Measurements from ENCODE around the gene IL1R2.
"Not testable (repeated sequence)": the region's sequence is repeated elsewhere in the genome, so short reads cannot be mapped to it uniquely, and the experiment has no call there.

The IL1R2 gene

DNA sequence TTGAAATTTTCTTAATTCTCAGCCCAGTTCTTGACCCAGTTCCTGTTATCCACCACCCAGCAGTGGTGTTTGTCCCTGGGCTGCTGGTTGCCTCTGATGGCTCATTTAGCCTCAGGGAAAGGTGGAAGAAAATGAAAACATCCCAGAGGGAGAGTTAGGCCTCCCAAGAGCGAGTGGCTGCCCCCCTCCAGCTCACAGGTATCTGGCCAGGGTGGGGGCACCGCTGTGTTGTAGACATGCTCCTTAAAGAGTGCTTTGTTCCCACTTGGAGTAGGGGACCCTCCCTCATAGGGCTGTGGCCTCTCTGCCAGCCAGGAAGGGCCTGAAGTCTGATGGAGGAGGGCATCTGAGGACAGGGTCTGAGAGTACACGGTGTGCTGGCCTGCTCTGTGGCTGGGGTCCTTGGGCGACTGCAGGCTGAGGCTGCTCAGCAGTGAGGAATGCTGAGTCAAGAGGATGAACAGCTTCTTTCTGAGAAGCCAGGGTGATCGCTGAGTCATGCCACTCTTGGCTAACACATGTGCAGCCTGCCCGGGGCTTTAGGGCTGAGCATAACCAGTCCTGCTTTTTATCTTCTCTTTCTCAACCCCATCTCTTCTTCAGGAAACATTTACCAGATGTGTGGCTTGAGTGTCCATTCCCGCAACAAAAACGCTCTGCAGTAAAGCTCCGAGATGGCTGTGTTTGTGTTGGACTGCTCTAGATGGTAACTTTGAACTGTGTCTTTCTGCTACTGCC, 72.3 kb downstream of the IL1R2 start:
- DNase-seq: no peak

DNA sequence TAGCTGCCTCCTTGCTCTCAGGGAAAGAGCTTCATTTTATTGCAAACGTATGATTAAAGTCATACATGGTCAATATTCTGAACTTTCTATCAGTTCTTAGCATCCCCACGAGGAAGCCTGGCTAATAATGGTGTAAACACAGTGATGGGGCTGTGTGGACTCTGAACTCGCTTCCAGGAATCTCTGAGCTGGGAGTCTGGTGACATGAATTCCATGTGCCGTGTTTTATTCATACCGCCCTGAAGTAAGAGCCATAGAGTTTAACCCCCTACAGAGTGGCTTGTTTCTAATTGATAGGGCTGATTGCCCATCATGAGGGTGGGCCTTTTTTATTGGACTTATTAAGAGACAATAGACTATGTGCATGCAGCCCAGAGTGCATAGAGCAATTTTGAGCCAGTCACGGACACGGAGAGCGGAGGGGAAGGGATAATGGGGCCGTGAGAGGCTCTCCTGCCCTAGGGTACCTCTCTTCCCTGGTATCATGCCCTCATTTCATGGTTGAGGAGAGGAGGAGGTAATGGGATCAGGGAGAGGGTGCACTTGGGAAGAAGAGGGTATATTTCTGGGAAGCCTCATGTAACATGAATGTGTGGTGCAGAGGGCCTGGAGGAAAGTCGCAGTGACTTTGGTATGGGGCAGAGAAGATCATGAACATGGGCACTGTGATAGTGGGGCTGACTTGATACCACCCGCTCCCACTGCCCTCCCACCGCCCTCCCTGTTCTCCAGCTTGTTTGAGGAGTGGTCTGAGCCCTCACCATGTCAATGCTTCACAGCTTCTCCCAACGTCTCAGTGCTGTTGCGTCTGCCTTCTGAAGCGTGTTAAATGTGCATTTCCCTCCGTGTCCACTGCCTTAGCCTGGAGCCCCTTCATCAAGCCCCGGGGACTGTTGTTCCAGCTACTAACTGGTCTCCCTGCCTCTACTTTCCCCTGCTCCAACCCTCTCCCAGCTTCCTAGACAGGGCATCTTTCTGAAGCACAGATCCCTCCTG, 73.2 kb downstream of the IL1R2 start:
- no peak for DNase-seq

DNA sequence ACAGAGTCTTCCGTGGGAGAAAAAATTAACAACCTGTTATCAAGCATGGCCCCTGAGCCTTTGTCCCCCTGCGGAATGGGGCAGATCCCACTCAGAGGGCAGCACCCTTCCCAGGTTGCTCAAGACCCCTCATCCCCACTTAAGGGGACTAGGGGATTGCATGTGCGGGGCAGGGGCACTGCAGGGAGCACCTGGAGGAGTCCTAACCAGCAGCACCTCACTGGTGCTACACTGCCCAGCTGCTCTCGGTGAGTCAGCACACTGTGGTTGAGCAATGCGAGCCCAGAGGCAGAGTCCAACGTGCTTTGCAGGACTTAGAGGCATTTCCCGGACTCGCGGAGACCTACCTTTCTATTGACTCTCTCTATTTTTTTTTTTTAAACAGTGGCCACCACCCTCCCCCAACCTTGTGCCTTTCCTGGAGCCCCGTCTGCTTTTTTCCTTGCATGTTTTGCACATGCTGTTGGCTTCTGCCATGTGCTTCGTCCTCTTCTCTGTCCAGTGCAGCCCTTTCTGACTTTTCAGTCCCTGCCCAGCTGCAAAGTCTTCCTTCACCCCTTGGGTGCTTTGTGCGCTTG, 74.0 kb downstream of the IL1R2 start:
- no peak for DNase-seq

DNA sequence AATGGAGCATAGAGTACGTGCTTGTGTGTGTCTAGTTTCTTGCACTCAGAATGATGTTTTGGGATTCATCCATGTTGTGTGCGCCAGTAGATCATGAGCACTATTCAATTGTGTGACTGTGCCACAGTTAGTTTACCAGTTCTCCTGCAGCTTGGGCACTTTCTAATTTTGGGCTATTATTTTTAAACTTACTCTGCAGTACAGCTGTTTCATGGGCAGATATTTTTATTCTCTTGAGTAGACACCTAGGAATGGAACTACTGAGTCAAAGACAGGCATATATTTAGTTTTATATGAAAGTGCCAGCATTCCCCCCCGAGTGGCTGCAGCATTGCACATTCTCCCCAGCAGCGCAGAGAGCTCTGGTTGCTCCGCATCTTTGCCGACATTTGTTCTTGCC, 74.8 kb downstream of the IL1R2 start:
- no peak for DNase-seq

DNA sequence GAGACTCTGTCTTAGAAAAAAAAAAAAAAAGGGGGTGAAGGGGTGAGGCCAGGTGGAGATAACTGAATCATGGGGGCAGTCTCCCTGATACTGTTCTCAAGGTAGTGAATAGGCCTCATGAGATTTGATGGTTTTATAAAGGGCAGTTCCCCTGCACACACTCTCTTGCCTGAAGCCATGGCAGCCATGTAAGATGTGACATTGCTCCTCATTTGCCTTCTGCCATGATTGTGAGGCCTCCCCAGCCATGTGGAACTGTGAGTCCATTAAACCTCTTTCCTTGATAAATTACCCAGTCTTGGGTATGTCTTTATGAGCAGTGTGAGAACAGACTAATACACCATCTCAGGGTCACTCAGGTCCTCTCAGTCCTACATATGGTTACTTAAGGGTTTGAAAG, 76.4 kb downstream of the IL1R2 start:
- not testable (repeated sequence) for DNase-seq

DNA sequence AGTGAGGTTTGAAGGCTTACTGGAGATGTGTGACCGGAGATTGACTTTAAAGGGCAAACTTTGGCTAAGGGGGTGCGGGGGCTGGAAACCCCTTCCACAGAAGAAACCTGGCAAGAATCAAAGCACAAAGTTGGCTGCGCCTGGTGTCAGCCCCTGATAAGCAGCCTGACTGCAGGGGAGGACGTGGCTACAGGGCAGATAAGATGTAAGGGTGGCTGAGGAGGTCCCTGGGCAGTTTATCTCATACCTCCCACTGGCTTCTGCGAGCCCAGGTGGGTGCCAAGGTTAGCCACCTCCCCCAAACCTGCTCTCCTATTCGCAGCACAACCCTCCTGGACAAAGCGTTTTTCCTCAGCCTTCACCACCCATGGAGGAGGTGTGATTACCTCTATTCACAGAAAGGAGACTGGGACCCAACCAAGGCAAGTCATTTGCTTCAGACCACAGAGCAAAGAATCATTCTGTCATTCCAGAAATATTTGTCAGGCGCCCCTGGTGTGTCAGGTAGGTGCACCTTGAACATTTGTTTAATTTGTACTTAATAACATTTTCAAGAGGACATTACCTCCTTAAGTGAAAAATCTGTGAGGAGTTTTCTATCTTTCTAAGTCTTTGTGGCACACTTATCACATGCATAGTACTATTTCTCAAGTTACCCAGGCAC, 77.7 kb downstream of the IL1R2 start:
- no peak for DNase-seq

DNA sequence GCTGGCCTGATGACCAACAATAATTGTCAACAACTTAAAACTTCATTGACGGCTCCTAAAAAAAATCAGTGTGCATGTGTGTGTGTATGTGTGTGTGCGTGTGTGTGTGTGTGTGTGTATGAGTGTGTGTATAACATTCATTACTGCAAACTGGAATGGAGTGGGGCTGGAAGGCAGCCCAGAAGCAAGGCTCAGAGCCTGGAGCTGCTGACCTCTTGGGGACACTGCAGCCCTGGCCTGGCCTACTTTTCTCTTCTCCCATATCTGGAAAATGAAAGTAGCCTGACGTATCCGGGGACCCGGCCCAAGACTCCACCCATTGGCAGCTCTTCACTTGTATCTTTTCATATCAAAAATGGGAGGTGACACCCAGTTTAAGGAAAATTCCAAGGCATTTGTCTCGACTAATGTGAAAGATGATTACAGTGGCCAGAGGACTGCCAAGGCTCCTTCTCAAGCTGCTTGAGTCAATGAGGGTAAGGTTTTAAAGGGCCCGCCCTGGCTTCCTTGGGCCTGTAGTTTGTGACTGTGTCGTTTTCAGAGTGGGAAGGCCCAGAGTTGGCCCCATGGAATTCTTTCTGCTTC, 78.4 kb downstream of the IL1R2 start:
- DNase-seq: no peak

DNA sequence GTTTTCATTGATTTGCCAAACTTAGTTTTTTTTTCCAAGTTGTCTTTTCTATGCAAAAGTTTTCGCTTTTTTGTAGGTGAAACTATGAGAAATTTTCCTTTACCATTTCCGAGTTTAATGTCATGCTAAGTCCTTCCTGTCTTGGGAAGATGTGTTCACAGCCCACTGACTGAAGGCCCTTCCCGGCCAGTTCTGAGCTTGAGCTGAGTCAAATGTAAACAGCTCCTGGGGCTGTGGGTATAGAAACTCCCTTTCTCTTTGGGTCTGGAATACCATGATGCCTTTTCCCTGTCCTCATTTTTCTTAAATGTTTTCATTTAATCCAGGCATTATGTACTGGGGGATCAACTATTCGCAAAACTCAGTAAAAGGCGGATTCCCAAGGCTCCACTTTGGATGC, 81.0 kb downstream of the IL1R2 start:
- DNase-seq: no peak

DNA sequence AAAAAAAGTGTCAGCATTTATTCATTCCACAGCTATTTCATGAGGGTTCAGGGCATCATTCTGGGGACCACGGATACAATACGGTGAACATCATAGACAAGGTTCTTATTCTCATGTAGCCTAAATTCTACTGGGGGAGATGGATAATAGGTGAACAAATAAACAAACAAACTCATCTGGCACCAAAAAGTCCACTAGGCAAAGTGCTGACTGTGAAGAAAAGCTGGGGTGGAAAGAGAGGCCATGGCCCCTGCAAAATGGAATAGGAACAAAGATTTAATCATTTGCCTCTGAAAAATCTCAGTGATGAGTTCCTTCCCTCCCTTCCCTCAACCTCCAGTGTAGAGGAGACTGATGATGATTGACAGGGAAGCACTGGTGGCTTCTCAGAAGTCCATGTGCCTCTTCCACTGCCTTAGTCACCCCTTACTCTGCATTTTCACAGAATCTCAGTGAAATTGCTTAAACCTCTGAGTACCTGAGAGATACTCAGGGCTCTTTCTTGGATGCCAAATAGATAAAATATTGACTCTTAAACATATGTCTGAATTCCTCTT, 81.5 kb downstream of the IL1R2 start:
- DNase-seq: no peak

DNA sequence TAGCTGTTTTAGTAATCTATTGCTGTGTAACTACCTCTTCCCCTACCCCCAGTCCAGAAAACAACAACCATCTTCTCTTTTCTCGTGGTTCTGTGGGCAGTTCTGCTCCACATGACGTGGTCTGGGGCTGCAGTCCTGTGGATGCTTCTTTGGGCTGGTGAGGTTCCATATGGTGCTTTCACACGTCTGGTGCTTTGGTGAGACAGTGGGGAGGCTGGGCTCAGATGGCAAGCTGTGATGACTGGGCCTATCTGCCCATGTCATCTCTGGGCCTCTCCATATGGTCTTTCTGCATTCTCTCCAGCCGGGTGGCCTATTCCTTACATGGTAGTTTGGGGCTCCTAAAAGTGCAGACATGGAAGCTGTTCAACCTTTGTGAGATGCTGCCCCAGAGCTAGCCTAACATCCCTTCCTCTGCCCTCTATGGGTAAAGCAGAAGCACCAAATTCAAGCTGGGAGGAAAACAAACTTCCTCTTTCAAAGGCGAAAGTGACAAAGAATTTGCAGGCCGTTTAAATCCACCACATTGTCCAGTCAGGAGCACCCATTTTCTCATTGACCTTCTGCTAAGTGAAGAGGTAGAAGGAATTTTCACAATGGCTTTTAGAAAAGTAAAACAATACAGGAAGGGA, 82.5 kb downstream of the IL1R2 start:
- DNase-seq: no peak

DNA sequence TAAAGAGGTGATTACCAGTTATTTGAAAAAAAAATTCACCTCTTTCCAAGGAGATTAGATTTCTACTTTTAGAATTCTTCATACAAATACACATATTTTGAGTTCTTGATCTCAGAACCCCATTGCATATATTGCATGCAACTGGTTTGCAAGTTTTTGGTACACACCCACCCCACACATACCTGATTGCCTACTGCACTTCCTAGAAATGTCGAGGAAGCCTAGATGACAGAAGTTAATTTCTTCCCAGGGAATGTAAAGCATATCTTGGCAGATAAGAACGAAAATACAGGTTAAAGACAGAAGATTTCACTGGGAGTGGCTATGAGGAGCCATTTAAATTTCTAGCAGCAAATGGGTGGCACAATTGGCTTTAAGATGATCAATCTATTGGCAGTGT, 83.7 kb downstream of the IL1R2 start:
- DNase-seq: no peak

DNA sequence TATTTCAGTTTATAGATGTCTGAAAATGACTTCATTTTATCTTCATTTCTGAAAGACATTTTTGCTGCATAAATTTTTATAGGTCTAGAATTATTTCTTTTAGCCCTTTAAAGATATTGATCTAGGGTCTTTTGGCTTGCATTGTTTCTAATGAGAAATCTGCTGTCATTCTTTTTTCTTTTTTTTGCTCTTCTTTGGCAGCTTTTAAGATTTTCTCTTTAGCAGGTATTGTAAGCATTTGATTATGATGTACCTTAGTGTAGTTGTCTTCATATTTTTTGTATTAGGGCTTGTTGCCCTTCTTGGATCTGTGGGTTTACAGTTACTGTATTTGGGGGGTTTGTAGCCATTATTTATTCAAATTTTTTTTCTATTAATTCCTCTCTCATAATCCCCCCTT, 84.8 kb downstream of the IL1R2 start:
- DNase-seq: no peak
